Measurements from ENCODE around the gene PHACTR1.

- TF ChIP-seq EZH2 (IDR thresholded peaks at IDR 0.05; ENCODE audit: insufficient read depth, poor library complexity, severe bottlenecking) = no peak
- no peak for TF ChIP-seq EZH2phosphoT487 (IDR thresholded peaks at IDR 0.05; ENCODE audit: insufficient read depth, low read depth)
These were observed 503.7 kb downstream of the PHACTR1 start for GRCh38 chr6:13220266-13220665.

Measured in GM23248 (cell line).